ENCODE data around the gene MTX1.
"Not testable (repeated sequence)": the region's sequence is repeated elsewhere in the genome, so short reads cannot be mapped to it uniquely, and the experiment has no call there.

MTX1 gene

DNA sequence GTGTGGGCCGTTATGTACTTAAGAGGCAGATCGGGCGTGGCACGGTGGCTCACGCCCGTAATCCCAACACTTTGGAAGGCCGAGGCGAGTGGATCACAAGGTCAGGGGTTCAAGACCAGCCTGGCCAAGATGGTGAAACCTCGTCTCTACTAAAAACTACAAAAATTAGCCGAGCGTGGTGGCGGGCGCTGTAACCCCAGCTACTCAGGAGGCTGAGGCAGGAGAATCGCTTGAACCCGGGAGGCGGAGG lies 14.6 kb upstream of the MTX1 start:
- not testable (repeated sequence) for H3K27me3 ChIP-seq (ENCODE audit: control insufficient read depth, insufficient read depth, low read length); H3K36me3 ChIP-seq (ENCODE audit: insufficient read depth, low read length); H3K9me3 ChIP-seq (replicated peaks; ENCODE audit: low read length)
- Histone ChIP-seq H3K9ac (ENCODE audit: low read depth, low read length) (peak overlapping the region; percentile 88), H3K4me2 (ENCODE audit: low read length) (peak overlapping the region; percentile 96), H3K4me3 (ENCODE audit: low read length) (peak overlapping the region; percentile 77), H3K4me1 (ENCODE audit: control insufficient read depth, insufficient read depth, low read length) (peaks cover 28% of the 10 kb centered on the region)

- no peaks in the 10 kb centered on the region for H3K27me3 ChIP-seq (ENCODE audit: control insufficient read depth, insufficient read depth, low read length)
- peaks cover 28% of the 10 kb centered on the region for H3K4me1 ChIP-seq (ENCODE audit: control insufficient read depth, insufficient read depth, low read length)
- peak overlapping the region; percentile 96 for H3K4me2 ChIP-seq (ENCODE audit: low read length)
- peak overlapping the region; percentile 88 for H3K9ac ChIP-seq (ENCODE audit: low read depth, low read length)
- H3K36me3 ChIP-seq (ENCODE audit: insufficient read depth, low read length) = peaks cover 9% of the 10 kb centered on the region
- H3K4me3 ChIP-seq (ENCODE audit: low read length) = peak overlapping the region; percentile 77
- no peaks in the 10 kb centered on the region for H3K9me3 ChIP-seq (replicated peaks; ENCODE audit: low read length)
Measured at GRCh38 chr1:155195201-155196102, 13.0 kb upstream of the MTX1 start.

DNA sequence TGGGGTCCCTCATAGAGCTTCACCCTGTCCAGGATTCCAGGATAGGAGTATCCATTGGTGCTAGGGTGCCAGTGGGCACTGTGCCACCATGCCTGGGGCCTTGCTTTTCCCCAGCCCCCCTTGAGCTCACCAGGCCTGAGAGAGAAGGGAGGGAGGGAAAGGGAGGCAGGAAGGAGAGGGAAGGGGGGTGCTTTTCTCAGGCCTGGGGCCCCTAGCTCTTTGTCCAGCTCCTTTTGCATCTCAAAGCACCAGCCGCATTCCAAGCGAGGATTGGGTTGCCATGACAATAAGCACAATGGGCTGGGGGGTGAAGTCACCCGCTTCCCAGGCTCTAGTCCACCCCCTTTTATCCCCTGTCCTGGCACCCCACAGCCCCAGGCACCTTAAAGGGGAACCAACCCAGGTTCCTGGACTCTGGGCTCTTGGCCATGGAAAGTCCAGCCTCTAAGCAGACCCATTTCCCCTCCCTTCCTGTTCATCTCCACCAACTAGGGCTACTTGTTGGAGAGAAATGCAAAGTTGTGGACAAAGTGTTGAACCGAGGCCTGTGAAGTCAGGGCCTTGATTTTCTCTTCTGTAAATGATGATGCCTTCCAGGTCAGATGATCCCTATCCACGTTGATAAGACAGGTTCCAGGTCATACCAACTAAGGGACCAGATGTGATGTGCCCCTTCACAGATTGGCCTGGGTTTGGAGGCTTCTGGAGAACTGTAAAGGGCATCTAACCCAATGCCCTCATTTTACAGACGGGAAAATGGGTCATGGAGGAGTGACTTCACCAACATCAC lies 12.2 kb upstream of the MTX1 start:
- H3K4me2 ChIP-seq (ENCODE audit: low read length) = peak overlapping the region; percentile 96
- H3K9ac ChIP-seq (ENCODE audit: low read depth, low read length) = no peak overlapping the region
- peak overlapping the region; percentile 77 for H3K4me3 ChIP-seq (ENCODE audit: low read length)
- H3K4me1 ChIP-seq (ENCODE audit: control insufficient read depth, insufficient read depth, low read length) = peaks cover 28% of the 10 kb centered on the region
- no peaks in the 10 kb centered on the region for H3K9me3 ChIP-seq (replicated peaks; ENCODE audit: low read length)
- no peaks in the 10 kb centered on the region for H3K27me3 ChIP-seq (ENCODE audit: control insufficient read depth, insufficient read depth, low read length)
- H3K36me3 ChIP-seq (ENCODE audit: insufficient read depth, low read length) = peaks cover 9% of the 10 kb centered on the region

DNA sequence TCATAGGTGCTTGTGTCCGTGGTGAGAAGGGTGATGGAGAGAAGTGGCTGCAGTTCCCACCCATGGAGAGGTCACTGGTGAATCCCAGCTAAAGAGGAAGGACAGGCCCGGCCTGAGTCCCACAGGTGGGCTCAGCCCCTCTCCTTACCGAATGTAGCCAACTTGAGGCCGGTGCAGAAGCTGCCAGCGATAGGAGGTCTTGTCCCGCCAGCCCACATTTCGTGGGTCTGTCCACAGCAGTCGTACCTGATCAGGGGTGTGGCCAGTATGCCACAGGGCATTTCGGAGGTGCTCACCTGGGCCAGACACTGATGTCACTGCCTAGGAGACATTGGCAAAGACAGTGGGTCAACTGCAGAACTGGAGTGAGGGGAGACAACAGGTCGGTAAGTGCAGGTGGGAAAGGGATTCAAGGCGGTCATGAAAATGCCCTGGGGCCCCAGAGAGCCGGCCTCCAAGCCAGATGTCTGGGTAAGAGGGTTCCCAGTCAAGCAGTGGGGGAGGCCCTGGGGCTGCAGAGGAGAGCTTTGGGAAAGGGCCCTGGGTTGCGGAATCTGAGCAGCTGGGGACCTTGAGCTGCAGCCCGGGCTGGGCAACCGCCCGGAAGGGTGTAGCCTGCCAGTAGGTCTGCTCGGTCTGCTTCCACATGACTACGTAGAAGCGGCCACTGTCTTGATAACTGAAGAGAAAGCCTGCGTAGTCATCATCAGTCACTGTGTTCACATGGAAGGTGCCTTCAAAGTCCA lies 11.4 kb upstream of the MTX1 start:
- peaks cover 12% of the 10 kb centered on the region for H3K36me3 ChIP-seq (ENCODE audit: insufficient read depth, low read length)
- H3K4me1 ChIP-seq (ENCODE audit: control insufficient read depth, insufficient read depth, low read length) = peaks cover 28% of the 10 kb centered on the region
- H3K4me2 ChIP-seq (ENCODE audit: low read length) = no peak overlapping the region
- no peaks in the 10 kb centered on the region for H3K9me3 ChIP-seq (replicated peaks; ENCODE audit: low read length)
- no peaks in the 10 kb centered on the region for H3K27me3 ChIP-seq (ENCODE audit: control insufficient read depth, insufficient read depth, low read length)
- H3K9ac ChIP-seq (ENCODE audit: low read depth, low read length) = no peak overlapping the region
- H3K4me3 ChIP-seq (ENCODE audit: low read length) = no peak overlapping the region

DNA sequence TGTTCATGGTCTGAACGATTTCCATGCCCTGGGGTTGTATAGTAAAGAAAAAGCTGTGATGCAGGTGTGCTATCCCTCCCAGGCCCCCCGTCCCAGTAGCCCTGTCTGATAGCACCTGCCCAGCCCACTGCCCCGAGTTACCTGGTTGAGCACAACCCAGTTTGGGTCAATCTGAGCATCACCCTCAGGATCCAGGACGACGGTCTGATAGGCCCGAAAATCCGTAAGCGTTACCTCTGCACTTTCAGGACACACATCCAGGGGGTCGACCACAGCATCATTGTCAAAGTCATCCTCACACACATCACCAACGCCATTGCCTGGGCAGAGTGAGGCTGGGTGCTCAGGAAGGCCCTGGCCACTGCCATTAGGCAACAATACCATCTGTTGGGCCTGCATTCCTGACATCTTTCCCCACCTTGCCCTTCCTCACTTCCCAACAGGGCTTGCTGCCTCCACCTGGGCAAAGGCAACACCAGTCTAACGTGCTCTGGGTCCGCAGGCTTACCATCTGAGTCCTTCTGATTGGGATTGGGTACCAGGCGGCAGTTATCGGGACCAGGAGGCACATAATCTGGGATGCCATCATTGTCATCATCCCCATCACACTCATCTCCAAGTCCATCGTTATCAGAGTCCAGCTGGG lies 10.5 kb upstream of the MTX1 start:
- peaks cover 26% of the 10 kb centered on the region for H3K4me1 ChIP-seq (ENCODE audit: control insufficient read depth, insufficient read depth, low read length)
- H3K4me3 ChIP-seq (ENCODE audit: low read length) = no peak overlapping the region
- no peaks in the 10 kb centered on the region for H3K27me3 ChIP-seq (ENCODE audit: control insufficient read depth, insufficient read depth, low read length)
- no peak overlapping the region for H3K9ac ChIP-seq (ENCODE audit: low read depth, low read length)
- peaks cover 12% of the 10 kb centered on the region for H3K36me3 ChIP-seq (ENCODE audit: insufficient read depth, low read length)
- H3K9me3 ChIP-seq (replicated peaks; ENCODE audit: low read length) = no peaks in the 10 kb centered on the region
- no peak overlapping the region for H3K4me2 ChIP-seq (ENCODE audit: low read length)

- Histone ChIP-seq H3K9me3 (replicated peaks; ENCODE audit: low read length) (no peaks in the 10 kb centered on the region), H3K9ac (ENCODE audit: low read depth, low read length) (no peak overlapping the region), H3K4me1 (ENCODE audit: control insufficient read depth, insufficient read depth, low read length) (peaks cover 21% of the 10 kb centered on the region), H3K36me3 (ENCODE audit: insufficient read depth, low read length) (peaks cover 12% of the 10 kb centered on the region), H3K27me3 (ENCODE audit: control insufficient read depth, insufficient read depth, low read length) (no peaks in the 10 kb centered on the region), H3K4me2 (ENCODE audit: low read length) (no peak overlapping the region), H3K4me3 (ENCODE audit: low read length) (no peak overlapping the region)
Measured at GRCh38 chr1:155198547-155198906, 10.0 kb upstream of the MTX1 start.

DNA sequence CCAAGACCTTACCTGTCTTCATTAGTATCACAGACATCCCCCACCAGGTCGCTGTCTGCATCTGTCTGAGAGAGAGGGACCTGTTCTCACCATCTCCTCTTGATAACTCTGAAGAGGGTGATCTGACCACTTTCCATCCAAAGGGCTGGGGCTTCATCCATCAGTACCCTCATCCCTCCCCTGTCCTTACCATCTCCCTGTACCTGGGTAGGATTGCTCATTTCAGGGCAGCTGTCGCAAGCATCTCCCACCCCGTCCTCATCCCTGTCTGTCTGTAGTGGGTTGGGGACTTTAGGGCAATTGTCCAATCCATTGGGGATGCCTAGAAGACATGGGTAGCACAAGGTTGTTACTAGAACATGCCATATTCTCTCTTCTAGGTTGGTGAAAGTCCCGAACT lies 8.7 kb upstream of the MTX1 start:
- Histone ChIP-seq H3K27me3 (ENCODE audit: control insufficient read depth, insufficient read depth, low read length) (no peaks in the 10 kb centered on the region), H3K4me1 (ENCODE audit: control insufficient read depth, insufficient read depth, low read length) (peaks cover 10% of the 10 kb centered on the region), H3K9me3 (replicated peaks; ENCODE audit: low read length) (no peaks in the 10 kb centered on the region), H3K36me3 (ENCODE audit: insufficient read depth, low read length) (peaks cover 12% of the 10 kb centered on the region), H3K4me3 (ENCODE audit: low read length) (no peak overlapping the region), H3K4me2 (ENCODE audit: low read length) (no peak overlapping the region), H3K9ac (ENCODE audit: low read depth, low read length) (no peak overlapping the region)

GRCh38 chr1:155200920-155201319 lies 7.6 kb upstream of the MTX1 start:
- no peaks in the 10 kb centered on the region for H3K27me3 ChIP-seq (ENCODE audit: control insufficient read depth, insufficient read depth, low read length)
- peaks cover 3% of the 10 kb centered on the region for H3K4me1 ChIP-seq (ENCODE audit: control insufficient read depth, insufficient read depth, low read length)
- peaks cover 12% of the 10 kb centered on the region for H3K36me3 ChIP-seq (ENCODE audit: insufficient read depth, low read length)
- no peak overlapping the region for H3K4me2 ChIP-seq (ENCODE audit: low read length)
- H3K9me3 ChIP-seq (replicated peaks; ENCODE audit: low read length) = no peaks in the 10 kb centered on the region
- no peak overlapping the region for H3K9ac ChIP-seq (ENCODE audit: low read depth, low read length)
- H3K4me3 ChIP-seq (ENCODE audit: low read length) = no peak overlapping the region

- peaks cover 12% of the 10 kb centered on the region for H3K36me3 ChIP-seq (ENCODE audit: insufficient read depth, low read length)
- no peak overlapping the region for H3K4me2 ChIP-seq (ENCODE audit: low read length)
Measured at GRCh38 chr1:155202198-155202597, 6.3 kb upstream of the MTX1 start.

DNA sequence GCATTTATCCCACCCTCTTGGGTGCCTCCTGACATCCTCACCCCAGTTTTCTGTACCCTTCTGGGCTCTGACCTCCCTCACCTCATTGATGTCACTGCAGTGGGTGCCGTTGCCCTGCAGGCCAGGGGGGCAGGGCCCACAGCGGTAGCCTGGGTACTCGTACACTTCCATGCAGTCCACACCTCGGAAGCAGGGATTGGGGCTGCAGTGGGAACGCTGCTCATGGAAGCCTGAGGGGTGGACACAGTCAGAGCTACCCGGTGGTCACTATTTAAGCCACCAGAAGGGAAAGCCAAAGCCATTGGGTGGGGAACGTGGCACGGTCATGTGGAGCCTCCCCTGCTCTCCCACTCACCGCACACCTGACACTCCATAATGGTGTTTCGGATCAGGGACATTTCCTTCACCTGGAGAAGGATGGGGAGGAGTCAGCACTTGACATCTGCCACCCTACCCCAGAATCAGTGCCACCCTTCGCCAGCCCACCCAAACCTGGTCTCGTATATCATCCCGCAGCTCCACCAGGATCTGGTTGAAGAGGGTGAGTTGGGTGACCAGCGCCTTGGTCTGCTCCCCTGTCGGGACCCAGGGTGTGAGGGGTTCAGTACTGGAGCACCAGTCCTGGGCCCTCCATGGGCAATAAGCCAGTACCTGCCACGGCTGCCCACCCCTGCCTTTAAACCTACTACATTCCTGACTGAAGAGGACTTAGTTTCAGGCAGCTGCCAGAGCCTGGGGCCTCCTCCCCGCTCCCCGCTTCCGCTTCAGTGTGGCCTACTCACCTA lies 5.6 kb upstream of the MTX1 start:
- H3K9me3 ChIP-seq (replicated peaks; ENCODE audit: low read length) = no peaks in the 10 kb centered on the region
- no peak overlapping the region for H3K4me2 ChIP-seq (ENCODE audit: low read length)
- no peaks in the 10 kb centered on the region for H3K27me3 ChIP-seq (ENCODE audit: control insufficient read depth, insufficient read depth, low read length)
- H3K36me3 ChIP-seq (ENCODE audit: insufficient read depth, low read length) = peaks cover 10% of the 10 kb centered on the region
- no peak overlapping the region for H3K9ac ChIP-seq (ENCODE audit: low read depth, low read length)
- peaks cover 10% of the 10 kb centered on the region for H3K4me1 ChIP-seq (ENCODE audit: control insufficient read depth, insufficient read depth, low read length)
- no peak overlapping the region for H3K4me3 ChIP-seq (ENCODE audit: low read length)

More at GRCh38 chr1:155202198-155202597, 6.3 kb upstream of the MTX1 start:
- no peak overlapping the region for H3K9ac ChIP-seq (ENCODE audit: low read depth, low read length)
- H3K9me3 ChIP-seq (replicated peaks; ENCODE audit: low read length) = no peaks in the 10 kb centered on the region
- H3K27me3 ChIP-seq (ENCODE audit: control insufficient read depth, insufficient read depth, low read length) = no peaks in the 10 kb centered on the region
- no peak overlapping the region for H3K4me3 ChIP-seq (ENCODE audit: low read length)
- peaks cover 3% of the 10 kb centered on the region for H3K4me1 ChIP-seq (ENCODE audit: control insufficient read depth, insufficient read depth, low read length)
